Skeletal muscle satellite cell (primary cell): Measurements from ENCODE around the gene EEPD1.
"Not testable (repeated sequence)": the region's sequence is repeated elsewhere in the genome, so short reads cannot be mapped to it uniquely, and the experiment has no call there.

Experiments
- H3K27me3 ChIP-seq: 2 replicates; pipeline ENCODE4 v1.7.0; 2013; ENCODE audit warnings: low read length; ENCODE audit not compliant: control insufficient read depth, insufficient read depth
- H3K36me3 ChIP-seq: 2 replicates; pipeline ENCODE4 v1.7.0; 2013; ENCODE audit warnings: mild to moderate bottlenecking, control low read depth, low read length; ENCODE audit not compliant: insufficient read depth
- H3K4me1 ChIP-seq: 2 replicates; pipeline ENCODE4 v1.7.0; 2013; ENCODE audit warnings: low read length; ENCODE audit not compliant: control insufficient read depth, insufficient read depth
- H3K4me2 ChIP-seq: 2 replicates; pipeline ENCODE4 v1.7.0; 2013; ENCODE audit warnings: mild to moderate bottlenecking, low read length
- H3K4me3 ChIP-seq: 2 replicates; pipeline ENCODE4 v1.7.0; 2013; ENCODE audit warnings: low read length
- H3K9ac ChIP-seq: 2 replicates; pipeline ENCODE4 v1.7.0; 2013; ENCODE audit warnings: mild to moderate bottlenecking, low read depth, low read length, moderate library complexity
- H3K9me3 ChIP-seq: replicated peaks from 2 replicates; pipeline ENCODE4 v1.7.0; 2013; ENCODE audit warnings: mild to moderate bottlenecking, control low read depth, low read length

Gene EEPD1

GRCh38 chr7:36231406-36231805 is 78.4 kb downstream of the EEPD1 start:
- no peaks in the 10 kb centered on the region for H3K9me3 ChIP-seq
- no peak overlapping the region for H3K9ac ChIP-seq
- H3K36me3 ChIP-seq: no peaks in the 10 kb centered on the region
- H3K4me1 ChIP-seq: no peaks in the 10 kb centered on the region
- H3K4me3 ChIP-seq: no peak overlapping the region
- H3K27me3 ChIP-seq: no peaks in the 10 kb centered on the region
- H3K4me2 ChIP-seq: no peak overlapping the region

DNA sequence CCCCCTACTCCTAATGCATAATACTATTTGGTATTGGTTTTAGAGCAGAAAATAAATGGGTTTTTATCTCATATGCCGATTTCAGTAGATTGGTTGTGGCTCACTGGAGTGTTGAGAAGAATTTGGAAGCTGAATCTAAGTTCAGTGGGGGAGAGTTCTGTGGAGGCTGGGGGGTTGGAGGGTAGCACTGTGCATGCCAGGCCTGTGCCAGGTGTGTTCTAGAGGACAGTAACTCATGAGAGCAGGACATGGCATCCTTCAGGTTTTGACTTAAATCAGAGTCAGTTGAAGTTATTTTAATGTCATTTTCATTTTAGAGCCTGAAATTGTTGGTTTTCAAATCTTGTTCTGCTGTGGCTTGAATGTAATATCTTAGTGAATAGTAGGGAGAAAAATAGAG is 79.5 kb downstream of the EEPD1 start:
- Histone ChIP-seq H3K27me3 (no peaks in the 10 kb centered on the region), H3K9ac (no peak overlapping the region), H3K36me3 (no peaks in the 10 kb centered on the region), H3K4me2 (no peak overlapping the region), H3K9me3 (no peaks in the 10 kb centered on the region), H3K4me1 (no peaks in the 10 kb centered on the region), H3K4me3 (no peak overlapping the region)

DNA sequence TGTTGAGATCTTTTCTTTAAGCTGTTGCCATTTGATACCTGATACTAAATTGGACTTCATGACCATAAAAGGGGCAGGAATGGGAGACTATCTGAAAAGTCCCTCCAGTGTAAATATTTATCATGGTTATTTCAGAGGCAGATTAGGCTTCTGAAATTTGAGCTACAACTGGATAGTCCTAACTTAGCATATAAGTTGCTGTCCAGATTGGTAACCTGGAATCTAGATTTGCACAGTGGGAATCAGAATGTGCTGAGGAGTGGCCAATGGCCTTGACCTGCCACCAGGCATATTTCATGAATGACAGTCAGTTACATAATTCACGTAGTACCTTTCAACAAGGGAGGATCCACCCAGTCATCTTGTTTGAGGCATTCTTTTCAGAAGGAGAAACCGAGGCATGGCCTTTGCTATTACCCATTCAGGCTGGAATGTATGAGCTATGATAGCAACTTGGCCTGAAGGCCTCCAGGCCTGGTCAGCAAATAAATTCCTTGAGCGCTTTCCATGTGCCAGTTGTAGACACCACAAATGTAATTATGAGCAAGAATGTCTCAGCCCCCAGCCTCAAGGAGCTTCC is 80.0 kb downstream of the EEPD1 start:
- no peaks in the 10 kb centered on the region for H3K9me3 ChIP-seq
- no peaks in the 10 kb centered on the region for H3K36me3 ChIP-seq
- H3K4me1 ChIP-seq: no peaks in the 10 kb centered on the region
- no peaks in the 10 kb centered on the region for H3K27me3 ChIP-seq
- no peak overlapping the region for H3K4me2 ChIP-seq
- H3K9ac ChIP-seq: no peak overlapping the region
- no peak overlapping the region for H3K4me3 ChIP-seq

- Histone ChIP-seq H3K4me3 (no peak overlapping the region), H3K9ac (no peak overlapping the region), H3K27me3 (no peaks in the 10 kb centered on the region), H3K4me1 (no peaks in the 10 kb centered on the region), H3K36me3 (no peaks in the 10 kb centered on the region), H3K4me2 (no peak overlapping the region), H3K9me3 (no peaks in the 10 kb centered on the region)
These were observed 83.0 kb downstream of the EEPD1 start for GRCh38 chr7:36236073-36236472.

- Histone ChIP-seq H3K27me3 (no peaks in the 10 kb centered on the region), H3K9ac (no peak overlapping the region), H3K9me3 (no peaks in the 10 kb centered on the region), H3K4me1 (no peaks in the 10 kb centered on the region), H3K36me3 (no peaks in the 10 kb centered on the region), H3K4me2 (no peak overlapping the region), H3K4me3 (no peak overlapping the region)
These were observed 85.1 kb downstream of the EEPD1 start for GRCh38 chr7:36238138-36238537.

GRCh38 chr7:36243356-36243755 is 90.3 kb downstream of the EEPD1 start:
- not testable (repeated sequence) for H3K4me3 ChIP-seq, H3K4me1 ChIP-seq, H3K36me3 ChIP-seq, H3K4me2 ChIP-seq, H3K9ac ChIP-seq, H3K9me3 ChIP-seq, H3K27me3 ChIP-seq

- not testable (repeated sequence) for H3K9me3 ChIP-seq, H3K9ac ChIP-seq, H3K36me3 ChIP-seq, H3K4me2 ChIP-seq, H3K27me3 ChIP-seq, H3K4me3 ChIP-seq, H3K4me1 ChIP-seq
These were observed 90.9 kb downstream of the EEPD1 start for GRCh38 chr7:36244001-36244400.

- Histone ChIP-seq H3K4me3 (no peak overlapping the region), H3K4me1 (no peaks in the 10 kb centered on the region), H3K4me2 (no peak overlapping the region), H3K9me3 (no peaks in the 10 kb centered on the region), H3K36me3 (no peaks in the 10 kb centered on the region), H3K27me3 (no peaks in the 10 kb centered on the region), H3K9ac (no peak overlapping the region)
These were observed 91.4 kb downstream of the EEPD1 start for GRCh38 chr7:36244429-36244828.

GRCh38 chr7:36245684-36246299 is 92.7 kb downstream of the EEPD1 start:
- Histone ChIP-seq H3K9me3 (no peaks in the 10 kb centered on the region), H3K4me2 (no peak overlapping the region), H3K4me1 (no peaks in the 10 kb centered on the region)

GRCh38 chr7:36249091-36249490 is 96.0 kb downstream of the EEPD1 start:
- Histone ChIP-seq H3K4me1 (no peaks in the 10 kb centered on the region), H3K9ac (no peak overlapping the region), H3K27me3 (no peaks in the 10 kb centered on the region), H3K36me3 (no peaks in the 10 kb centered on the region), H3K4me3 (no peak overlapping the region), H3K9me3 (no peaks in the 10 kb centered on the region), H3K4me2 (no peak overlapping the region)

More at GRCh38 chr7:36245684-36246299, 92.7 kb downstream of the EEPD1 start:
- Histone ChIP-seq H3K4me3 (no peak overlapping the region), H3K36me3 (no peaks in the 10 kb centered on the region), H3K9ac (no peak overlapping the region), H3K27me3 (no peaks in the 10 kb centered on the region)

- Histone ChIP-seq H3K4me1 (no peaks in the 10 kb centered on the region), H3K27me3 (no peaks in the 10 kb centered on the region), H3K4me3 (no peak overlapping the region), H3K36me3 (no peaks in the 10 kb centered on the region), H3K9me3 (no peaks in the 10 kb centered on the region), H3K4me2 (no peak overlapping the region), H3K9ac (no peak overlapping the region)
These were observed 100.6 kb downstream of the EEPD1 start for GRCh38 chr7:36253699-36254098.

DNA sequence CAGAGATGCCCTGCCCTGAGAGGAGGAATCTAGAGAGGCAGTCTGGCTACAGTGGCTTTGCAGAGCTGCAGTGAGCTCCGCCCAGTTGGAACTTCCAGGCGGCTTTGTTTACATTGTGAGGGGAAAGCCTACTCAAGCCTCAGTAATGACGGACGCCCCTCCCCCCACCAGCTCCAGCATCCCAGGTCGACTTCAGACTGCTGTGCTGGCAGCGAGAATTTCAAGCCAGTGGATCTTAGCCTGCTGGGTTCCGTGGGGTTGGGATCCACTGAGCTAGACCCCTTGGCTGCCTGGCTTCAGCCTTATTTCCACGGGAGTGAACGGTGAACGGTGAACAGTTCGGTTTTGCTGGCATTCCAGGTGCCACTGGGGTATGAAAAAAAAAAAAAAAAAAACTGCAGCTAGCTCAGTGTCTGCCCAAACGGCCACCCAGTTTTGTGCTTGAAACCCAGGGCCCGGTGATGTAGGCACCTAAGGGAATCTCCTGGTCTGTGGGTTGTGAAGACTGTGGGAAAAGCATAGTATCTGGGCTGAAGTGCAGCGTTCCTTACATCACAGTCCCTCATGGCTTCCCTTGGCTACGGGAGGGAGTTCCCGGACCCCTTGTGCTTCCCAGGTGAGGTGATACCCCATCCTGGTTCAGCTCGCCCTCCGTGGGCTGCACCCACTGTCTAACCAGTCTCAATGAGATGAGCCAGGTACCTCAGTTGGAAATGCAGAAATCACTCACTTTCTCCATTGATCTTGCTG is 105.6 kb downstream of the EEPD1 start:
- H3K9ac ChIP-seq, H3K4me3 ChIP-seq, H3K36me3 ChIP-seq, H3K4me2 ChIP-seq, H3K27me3 ChIP-seq, H3K9me3 ChIP-seq, H3K4me1 ChIP-seq: not testable (repeated sequence)
